ENCODE results near the gene GH1.
A peak's percentile ranks its signal among the peaks of the same experiment; 100 is the strongest.
"Not testable (repeated sequence)": the region's sequence is repeated elsewhere in the genome, so short reads cannot be mapped to it uniquely, and the experiment has no call there.

The GH1 gene

DNA sequence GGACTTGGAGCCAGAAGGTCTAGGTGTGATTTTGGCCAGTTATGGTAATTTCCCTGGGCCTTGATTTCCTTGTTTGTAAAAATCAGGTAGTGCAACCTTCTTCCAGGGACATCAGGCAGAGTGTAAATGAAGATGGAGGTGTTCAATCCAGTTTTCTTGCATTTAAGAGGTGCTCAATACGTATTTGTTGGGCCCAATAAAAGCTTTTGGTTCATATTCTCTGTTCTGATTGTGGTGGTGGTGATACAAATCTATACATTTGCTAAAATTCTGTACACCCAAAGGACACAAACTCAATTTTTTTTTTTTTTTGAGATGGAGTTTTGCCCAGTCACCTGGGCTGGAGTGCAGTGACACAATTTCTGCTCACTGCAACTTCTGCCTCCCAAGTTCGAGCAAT is 7.5 kb upstream of the GH1 start:
- DNase-seq (ENCODE audit: low read depth): no peak

DNA sequence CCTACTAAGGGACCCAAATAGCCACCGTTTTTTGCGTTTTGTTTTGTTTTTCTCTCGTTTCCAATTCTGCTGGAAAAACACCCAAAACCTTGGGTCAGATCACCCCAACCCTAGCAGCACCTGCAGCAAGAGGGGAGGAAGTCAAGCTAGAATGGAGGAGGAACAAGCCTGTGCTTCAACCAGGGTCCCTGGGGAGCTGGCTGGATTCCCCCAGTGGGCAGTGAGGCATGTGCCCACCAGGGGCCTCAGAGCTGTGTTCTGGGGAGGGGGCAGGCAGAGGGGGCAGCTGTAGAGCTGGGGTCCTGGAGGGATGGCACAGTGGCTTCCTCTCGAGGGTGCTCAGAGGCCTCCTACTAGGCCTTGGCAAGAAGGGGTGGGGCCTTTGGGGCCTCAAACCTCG is 7.0 kb upstream of the GH1 start:
- DNase-seq (ENCODE audit: low read depth): no peak

DNA sequence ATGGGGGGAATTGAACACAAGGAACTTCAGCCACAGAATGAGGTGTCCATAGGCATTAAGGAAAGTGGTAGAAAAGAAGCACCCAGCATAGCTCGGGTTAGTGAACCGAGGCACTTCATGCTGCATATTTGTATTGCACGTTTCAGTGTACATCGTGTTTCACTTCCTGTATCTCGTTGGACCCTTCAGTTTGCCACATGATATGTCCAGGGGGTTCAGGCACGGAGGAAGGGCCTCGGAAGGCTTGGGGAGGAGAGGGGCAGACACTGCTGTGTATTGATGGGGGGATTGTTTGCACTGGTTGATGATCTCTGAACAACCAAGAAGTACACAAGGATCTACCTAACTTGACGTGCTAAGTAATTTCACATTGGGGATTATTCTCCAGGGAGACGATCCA is 3.8 kb upstream of the GH1 start:
- not testable (repeated sequence) for DNase-seq (ENCODE audit: low read depth)

- not testable (repeated sequence) for DNase-seq (ENCODE audit: low read depth)
Observed at GRCh38 chr17:63920779-63921178, 2.1 kb upstream of the GH1 start.

GRCh38 chr17:63920050-63920449 is 1.4 kb upstream of the GH1 start:
- DNase-seq (ENCODE audit: low read depth): not testable (repeated sequence)

- peak; percentile 59 for DNase-seq (ENCODE audit: low read depth)
Observed at GRCh38 chr17:63919311-63919723, 678 bp upstream of the GH1 start.

DNA sequence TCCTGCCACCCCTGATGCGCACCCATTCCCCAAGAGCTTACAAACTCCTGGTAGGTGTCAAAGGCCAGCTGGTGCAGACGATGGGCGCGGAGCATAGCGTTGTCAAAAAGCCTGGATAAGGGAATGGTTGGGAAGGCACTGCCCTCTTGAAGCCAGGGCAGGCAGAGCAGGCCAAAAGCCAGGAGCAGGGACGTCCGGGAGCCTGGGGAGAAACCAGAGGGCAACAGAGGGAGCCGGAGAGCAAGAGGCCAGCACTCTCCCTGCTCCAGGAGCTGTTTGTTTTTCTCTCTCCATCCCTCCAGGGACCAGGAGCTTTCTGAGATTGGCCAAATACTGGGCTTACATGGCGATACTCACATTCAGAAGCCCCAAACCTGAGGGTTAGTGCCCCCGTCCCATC is 334 bp downstream of the GH1 start:
- DNase-seq (ENCODE audit: low read depth): no peak

DNA sequence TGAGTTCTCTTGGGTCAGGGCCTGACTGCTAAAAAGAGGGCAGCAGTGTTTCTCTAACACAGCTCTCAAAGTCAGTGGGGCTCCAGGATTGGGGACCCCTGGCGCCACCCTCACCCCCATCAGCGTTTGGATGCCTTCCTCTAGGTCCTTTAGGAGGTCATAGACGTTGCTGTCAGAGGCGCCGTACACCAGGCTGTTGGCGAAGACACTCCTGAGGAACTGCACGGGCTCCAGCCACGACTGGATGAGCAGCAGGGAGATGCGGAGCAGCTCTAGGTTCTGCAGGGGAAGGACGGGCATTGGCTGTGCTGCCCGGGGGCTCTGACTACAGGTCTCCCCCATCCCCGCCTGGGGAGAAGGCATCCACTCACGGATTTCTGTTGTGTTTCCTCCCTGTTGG is 993 bp downstream of the GH1 start:
- DNase-seq (ENCODE audit: low read depth): no peak

- not testable (repeated sequence) for DNase-seq (ENCODE audit: low read depth)
Observed at GRCh38 chr17:63917206-63917605, 1.4 kb downstream of the GH1 start.

GRCh38 chr17:63916566-63917185 is 2.0 kb downstream of the GH1 start:
- DNase-seq (ENCODE audit: low read depth): no peak

- not testable (repeated sequence) for DNase-seq (ENCODE audit: low read depth)
Observed at GRCh38 chr17:63915753-63916152, 2.9 kb downstream of the GH1 start.

- DNase-seq (ENCODE audit: low read depth): no peak
Observed at GRCh38 chr17:63914471-63914870, 4.2 kb downstream of the GH1 start.

- peak; percentile 44 for DNase-seq (ENCODE audit: low read depth)
Observed at GRCh38 chr17:63911657-63912100, 7.0 kb downstream of the GH1 start.

DNA sequence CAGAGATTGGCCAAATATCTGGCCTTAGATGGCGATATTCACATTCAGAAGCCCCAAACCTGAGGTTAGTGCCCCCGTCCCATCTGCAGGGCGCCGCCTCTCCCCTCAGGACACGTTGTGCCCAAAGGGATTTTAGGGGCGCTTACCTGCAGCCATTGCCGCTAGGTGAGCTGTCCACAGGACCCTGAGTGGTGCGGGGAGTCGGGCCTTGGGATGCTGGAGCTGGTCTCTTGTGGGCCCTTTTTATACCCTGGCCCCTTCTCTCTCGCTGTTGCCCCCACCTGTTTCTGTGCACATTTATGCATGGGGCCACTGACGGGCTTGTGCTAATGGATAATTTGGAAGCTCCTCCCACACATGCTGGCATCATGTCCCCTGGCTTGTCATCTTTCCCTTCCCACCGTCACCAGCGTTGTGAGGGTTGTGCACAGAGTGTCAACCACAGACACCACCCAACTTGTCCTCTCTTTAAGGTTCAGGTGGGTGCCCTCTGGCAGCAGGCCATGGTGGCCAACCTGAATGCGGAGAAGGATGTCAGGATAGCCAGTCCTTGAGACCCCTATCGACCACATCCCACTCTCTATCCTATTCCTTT is 7.5 kb downstream of the GH1 start, which contains the start of gene CSHL1:
Gene CSHL1 (minus strand): TSS at position 218 of the 595 bp plus-strand sequence. CDS start 62 bp downstream, at position 156.
- DNase-seq (ENCODE audit: low read depth): no peak

- DNase-seq (ENCODE audit: low read depth): no peak
Observed at GRCh38 chr17:63910096-63910495, 8.5 kb downstream of the GH1 start.

- not testable (repeated sequence) for DNase-seq (ENCODE audit: low read depth)
Observed at GRCh38 chr17:63909586-63909985, 9.1 kb downstream of the GH1 start.

DNA sequence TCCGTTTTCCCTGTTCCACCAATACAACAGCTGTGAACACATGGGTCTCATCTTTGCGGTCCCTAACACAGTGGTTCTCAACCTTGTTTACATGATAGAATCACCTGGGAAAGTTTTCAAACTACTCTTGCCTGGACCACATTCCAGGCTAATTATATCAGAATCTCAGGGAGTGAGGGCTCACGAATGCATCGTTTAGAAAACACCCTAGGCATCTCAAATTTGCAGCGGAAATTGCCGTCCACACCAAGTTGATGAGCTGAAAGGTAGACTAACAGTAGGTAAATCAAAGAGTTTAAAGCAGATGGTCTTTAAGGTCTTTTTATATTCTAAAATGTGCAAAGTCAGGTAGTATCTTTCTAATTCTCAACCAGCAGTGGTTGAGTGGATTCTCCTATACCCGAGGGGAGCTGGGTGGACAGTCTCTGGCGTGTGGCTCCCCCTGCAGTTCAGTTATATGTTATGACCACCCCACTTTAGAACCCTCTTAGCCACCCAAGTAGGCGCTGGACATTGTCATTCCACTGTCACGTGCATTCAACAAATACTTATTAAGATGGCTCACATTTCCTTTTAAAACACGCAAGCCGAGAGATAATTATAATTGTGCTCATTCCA is 11.4 kb downstream of the GH1 start:
- DNase-seq (ENCODE audit: low read depth): not testable (repeated sequence)

- not testable (repeated sequence) for DNase-seq (ENCODE audit: low read depth)
Observed at GRCh38 chr17:63904796-63905195, 13.8 kb downstream of the GH1 start.

DNA sequence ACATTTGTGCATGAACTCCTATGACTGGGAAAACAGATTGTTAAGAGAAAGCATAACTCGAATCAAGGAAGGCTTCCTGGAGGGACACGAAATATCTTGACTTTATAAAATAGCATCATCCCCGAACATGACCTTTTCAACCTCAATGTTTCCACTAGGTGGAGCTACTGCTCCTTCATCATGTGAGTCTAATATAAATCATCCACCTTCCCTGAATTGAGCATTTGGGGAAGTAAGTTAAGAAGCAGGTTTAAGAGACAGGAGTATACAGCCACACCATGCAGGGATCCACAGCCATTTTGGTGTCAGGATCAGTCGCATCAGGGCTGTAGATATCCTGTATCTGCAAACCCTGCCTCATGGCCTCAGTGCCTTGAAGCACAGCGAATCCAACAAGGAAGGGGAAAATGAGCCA is 14.8 kb downstream of the GH1 start:
- not testable (repeated sequence) for DNase-seq (ENCODE audit: low read depth)

GRCh38 chr17:63901971-63902370 is 16.7 kb downstream of the GH1 start:
- DNase-seq (ENCODE audit: low read depth): not testable (repeated sequence)

GRCh38 chr17:63898899-63899798 is 19.5 kb downstream of the GH1 start:
- DNase-seq (ENCODE audit: low read depth): not testable (repeated sequence)
